GM10248 (cell line): ENCODE results near the gene AFP.

Source experiments
- CTCF ChIA-PET: fragments of 300-600 bp; sonication (Branson Sonifier 250); formaldehyde crosslinking; extraction: SDS; loops from one replicate; lab custom pipeline; 2021; ENCODE audit warnings: antibody characterized with exemption; lab: Yijun Ruan, JAX
- POLR2A ChIA-PET: fragments of 350-650 bp; sonication (Branson Sonifier 250); formaldehyde crosslinking; extraction: SDS; loops from one replicate; lab custom pipeline; 2020; ENCODE audit warnings: antibody characterized with exemption; lab: Yijun Ruan, JAX
- DNase-seq: peaks from one replicate; pipeline ENCODE4 v3.0.0; 2012; ENCODE audit errors: extremely low spot score
- TF ChIP-seq, protein P1 (sequence below): IDR thresholded peaks from 2 replicates; pipeline ENCODE4 v1.5.1; 2012; ENCODE audit warnings: mild to moderate bottlenecking, low read depth; ENCODE audit errors: extremely low read depth, missing control alignments, control extremely low read depth

AFP gene

DNA sequence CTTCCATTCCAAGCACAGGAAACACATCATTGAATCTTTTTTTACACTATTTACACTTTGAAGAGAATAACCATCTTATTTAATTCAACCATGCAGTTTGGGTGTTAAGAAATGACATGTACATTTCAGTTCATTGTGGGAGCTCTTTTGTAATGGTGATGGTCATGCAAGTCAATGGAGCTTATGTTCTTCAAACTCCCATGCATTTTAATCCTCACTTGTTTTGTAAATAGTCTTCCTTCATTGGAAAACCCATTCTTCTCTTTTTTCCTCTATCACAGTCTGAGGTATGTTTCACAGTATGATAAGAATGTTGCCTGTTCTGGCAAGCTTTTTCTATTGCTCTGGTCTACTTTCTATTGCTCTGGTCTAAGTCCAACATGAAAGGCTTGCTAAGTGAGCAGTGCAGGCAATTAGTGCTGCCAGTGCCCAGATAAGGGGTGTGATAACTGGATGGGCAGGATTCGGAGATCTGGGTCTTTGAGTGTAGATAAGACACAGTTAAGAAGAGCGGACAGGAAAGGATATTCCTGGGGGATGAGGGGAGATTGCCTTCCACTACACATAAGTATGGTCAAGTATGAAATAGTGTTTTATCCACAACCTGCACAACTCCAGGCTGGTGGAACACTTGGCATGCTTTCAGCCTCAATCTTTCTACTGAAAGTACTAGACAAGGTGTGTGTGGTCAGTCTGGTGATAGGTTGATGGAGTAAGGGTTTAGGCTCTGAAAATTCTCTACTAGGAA, 17.1 kb downstream of the AFP start:
- CTCF ChIA-PET, result interaction anchor here (1.1 to 3.2 kb wide), 3 partner anchors 14 to 26 kb away, joined by 3 to 14 read pairs (median 8); no protein-coding TSS in a partner anchor
- POLR2A ChIA-PET, result no interaction called here
- TF ChIP-seq, protein P1, sequence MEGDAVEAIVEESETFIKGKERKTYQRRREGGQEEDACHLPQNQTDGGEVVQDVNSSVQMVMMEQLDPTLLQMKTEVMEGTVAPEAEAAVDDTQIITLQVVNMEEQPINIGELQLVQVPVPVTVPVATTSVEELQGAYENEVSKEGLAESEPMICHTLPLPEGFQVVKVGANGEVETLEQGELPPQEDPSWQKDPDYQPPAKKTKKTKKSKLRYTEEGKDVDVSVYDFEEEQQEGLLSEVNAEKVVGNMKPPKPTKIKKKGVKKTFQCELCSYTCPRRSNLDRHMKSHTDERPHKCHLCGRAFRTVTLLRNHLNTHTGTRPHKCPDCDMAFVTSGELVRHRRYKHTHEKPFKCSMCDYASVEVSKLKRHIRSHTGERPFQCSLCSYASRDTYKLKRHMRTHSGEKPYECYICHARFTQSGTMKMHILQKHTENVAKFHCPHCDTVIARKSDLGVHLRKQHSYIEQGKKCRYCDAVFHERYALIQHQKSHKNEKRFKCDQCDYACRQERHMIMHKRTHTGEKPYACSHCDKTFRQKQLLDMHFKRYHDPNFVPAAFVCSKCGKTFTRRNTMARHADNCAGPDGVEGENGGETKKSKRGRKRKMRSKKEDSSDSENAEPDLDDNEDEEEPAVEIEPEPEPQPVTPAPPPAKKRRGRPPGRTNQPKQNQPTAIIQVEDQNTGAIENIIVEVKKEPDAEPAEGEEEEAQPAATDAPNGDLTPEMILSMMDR, result no peak
- no peak for DNase-seq

DNA sequence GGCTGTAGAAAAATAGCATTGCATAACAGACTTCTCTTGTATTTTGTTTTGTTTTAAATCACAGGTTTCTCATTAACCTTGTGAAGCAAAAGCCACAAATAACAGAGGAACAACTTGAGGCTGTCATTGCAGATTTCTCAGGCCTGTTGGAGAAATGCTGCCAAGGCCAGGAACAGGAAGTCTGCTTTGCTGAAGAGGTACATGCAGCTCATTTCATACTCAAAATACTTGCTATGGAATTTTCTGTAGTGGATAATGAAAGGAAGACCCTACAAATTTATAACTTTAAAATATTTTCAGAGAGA, 17.6 kb downstream of the AFP start:
- POLR2A ChIA-PET, result no interaction called here

DNA sequence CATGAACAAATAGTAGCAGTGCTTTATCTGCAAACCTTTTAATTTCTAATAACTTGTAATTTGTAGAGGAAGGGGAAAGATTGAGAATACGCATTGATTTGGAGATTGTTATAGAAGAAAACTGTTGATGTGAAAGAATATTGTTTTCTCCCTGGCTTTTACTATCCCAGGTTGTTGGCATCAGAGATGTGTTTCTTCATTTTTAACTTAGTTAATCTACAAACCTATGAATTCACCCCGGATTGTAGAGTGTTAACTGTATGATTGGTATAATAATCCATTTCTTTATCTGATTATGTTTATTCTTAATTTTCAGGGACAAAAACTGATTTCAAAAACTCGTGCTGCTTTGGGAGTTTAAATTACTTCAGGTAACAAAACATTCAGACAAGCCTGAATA, 18.9 kb downstream of the AFP start:
- TF ChIP-seq, protein P1, result no peak
- ChIA-PET CTCF (no interaction called here), POLR2A (no interaction called here)
- no peak for DNase-seq

More for the DNA sequence above, 17.6 kb downstream of the AFP start:
- no peak for DNase-seq
- TF ChIP-seq, protein P1, result no peak
- CTCF ChIA-PET, result no interaction called here

DNA sequence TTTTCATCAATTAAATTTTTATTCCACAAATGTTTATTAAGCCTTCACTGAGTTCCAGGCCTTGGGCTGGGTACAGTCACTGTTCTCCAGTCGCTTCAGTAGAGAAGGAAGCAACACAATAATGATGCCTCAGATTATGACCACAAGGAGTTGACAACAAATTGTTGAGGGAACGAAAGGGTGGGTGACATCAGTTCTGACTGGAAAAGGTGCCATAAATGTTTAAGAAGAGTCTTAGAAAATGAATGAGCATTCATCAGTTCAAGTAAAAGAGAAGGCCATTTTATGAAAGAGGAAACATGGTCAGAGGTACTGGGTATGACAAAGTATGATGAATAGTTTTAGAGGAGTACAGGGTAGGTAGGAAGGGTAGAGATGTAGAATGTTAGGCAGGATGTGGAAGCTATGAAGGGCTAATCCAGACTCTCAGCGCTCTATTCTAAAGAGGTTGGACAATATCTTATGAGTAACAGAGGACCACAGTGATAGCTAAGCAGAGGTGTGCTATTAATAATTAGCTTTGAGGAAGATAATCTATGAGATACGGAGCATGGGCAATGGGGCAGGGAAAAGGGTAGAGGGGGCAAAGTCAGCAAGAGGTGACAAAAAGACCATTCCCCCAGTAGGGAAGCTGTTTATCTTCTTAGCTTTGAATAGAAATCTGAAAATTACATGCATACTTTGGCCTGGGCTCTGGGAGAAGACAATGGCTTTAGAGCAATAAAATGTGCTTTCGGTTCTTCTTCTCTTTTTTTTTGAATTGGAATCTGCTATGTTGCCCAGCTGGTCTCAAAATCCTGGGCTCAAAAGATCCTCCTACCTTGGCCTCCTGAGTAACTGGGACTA, 20.4 kb downstream of the AFP start:
- ChIA-PET POLR2A (no interaction called here), CTCF (interaction anchor here (0.9 to 3.9 kb wide), 2 partner anchors 10 to 678 kb away, joined by 3 to 23 read pairs; no protein-coding TSS in a partner anchor)
- TF ChIP-seq, protein P1, result no peak
- no peak for DNase-seq

DNA sequence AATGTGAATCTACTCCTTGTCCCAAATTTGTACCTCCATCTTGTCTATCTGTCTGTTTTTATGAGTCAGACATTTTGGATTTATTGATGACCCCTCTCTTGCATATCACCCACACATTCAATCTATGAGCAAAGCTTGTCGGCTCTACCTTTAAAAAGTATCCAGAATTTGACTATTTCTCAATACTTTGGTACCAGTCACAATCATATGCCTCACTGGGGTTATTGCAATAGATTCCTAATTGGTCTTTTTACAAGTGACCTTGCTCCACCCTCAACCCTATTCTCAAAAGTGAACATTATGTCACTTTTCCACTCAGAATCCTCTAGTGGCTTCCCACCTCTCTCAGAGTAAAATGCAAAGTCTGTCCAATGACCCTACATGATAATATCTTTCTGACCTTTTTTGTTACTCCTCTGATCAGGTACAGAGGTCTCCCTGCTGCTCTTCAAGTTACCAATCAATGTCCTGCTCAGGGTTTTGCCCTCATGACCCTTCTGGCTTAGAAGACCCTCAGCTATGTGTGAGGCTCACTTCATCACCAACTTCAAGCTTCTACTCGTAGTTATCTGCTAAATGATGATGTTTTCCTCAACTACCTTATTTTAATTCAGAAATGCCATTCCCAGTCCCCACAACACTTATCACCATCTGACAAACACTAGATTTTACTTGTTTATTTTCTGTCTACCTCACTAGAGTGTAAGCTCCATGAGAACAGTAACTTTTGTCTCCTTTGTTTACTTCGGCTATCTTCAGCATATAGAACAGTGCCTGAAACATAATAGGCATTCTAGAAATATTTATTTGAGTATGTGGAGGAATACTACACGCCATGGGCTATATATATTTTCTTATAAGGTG, 22.4 kb downstream of the AFP start:
- TF ChIP-seq, protein P1, result no peak
- DNase-seq, result no peak
- ChIA-PET CTCF (interaction anchor here (0.9 to 3.9 kb wide), 4 partner anchors 8 to 20 kb away, joined by 3 to 23 read pairs (median 4); no protein-coding TSS in a partner anchor), POLR2A (interaction anchor here (0.6 kb wide), 1 partner anchor 986 kb away, joined by 3 read pairs; no protein-coding TSS in a partner anchor)
